GM21367 (cell line): ENCODE measurements around the gene QSER1.
"Not testable (repeated sequence)": the region's sequence is repeated elsewhere in the genome, so short reads cannot be mapped to it uniquely, and the experiment has no call there.

ENCODE experiments used
- ATAC-seq: cut with Tn5 transposase; IDR thresholded peaks from one replicate; pipeline ENCODE4 v1.9.1; 2021; ENCODE audit not compliant: unreplicated experiment

QSER1 gene

GRCh38 chr11:32932196-32932595 is 39.6 kb downstream of the QSER1 start:
- ATAC-seq, result no peak

- ATAC-seq, result no peak
Observed at GRCh38 chr11:32935462-32936029, 42.9 kb downstream of the QSER1 start.

- ATAC-seq, result not testable (repeated sequence)
Observed at GRCh38 chr11:32936178-32936577, 43.6 kb downstream of the QSER1 start.

- not testable (repeated sequence) for ATAC-seq
Observed at GRCh38 chr11:32937283-32937682, 44.7 kb downstream of the QSER1 start.

- no peak for ATAC-seq
Observed at GRCh38 chr11:32939046-32939445, 46.4 kb downstream of the QSER1 start.

- no peak for ATAC-seq
Observed at GRCh38 chr11:32939866-32940265, 47.3 kb downstream of the QSER1 start.

GRCh38 chr11:32940865-32941264 is 48.3 kb downstream of the QSER1 start:
- ATAC-seq, result no peak

- ATAC-seq, result no peak
Observed at GRCh38 chr11:32947978-32948377, 55.4 kb downstream of the QSER1 start.

- ATAC-seq, result no peak
Observed at GRCh38 chr11:32949739-32950138, 57.1 kb downstream of the QSER1 start.

GRCh38 chr11:32952421-32952820 is 59.8 kb downstream of the QSER1 start:
- ATAC-seq, result no peak

- no peak for ATAC-seq
Observed at GRCh38 chr11:32953700-32954099, 61.1 kb downstream of the QSER1 start.

- ATAC-seq, result no peak
Observed at GRCh38 chr11:32960553-32961164, 68.0 kb downstream of the QSER1 start.

GRCh38 chr11:32962016-32962415 is 69.4 kb downstream of the QSER1 start:
- no peak for ATAC-seq

- no peak for ATAC-seq
Observed at GRCh38 chr11:32963721-32964120, 71.1 kb downstream of the QSER1 start.

- ATAC-seq, result no peak
Observed at GRCh38 chr11:32968541-32968940, 75.9 kb downstream of the QSER1 start.

GRCh38 chr11:32972233-32972632 is 79.6 kb downstream of the QSER1 start:
- not testable (repeated sequence) for ATAC-seq

GRCh38 chr11:32972781-32973180 is 80.2 kb downstream of the QSER1 start:
- no peak for ATAC-seq

- ATAC-seq, result no peak
Observed at GRCh38 chr11:32982626-32983025, 90.0 kb downstream of the QSER1 start.

- ATAC-seq, result no peak
Observed at GRCh38 chr11:32983506-32983905, 90.9 kb downstream of the QSER1 start.

- ATAC-seq, result no peak
Observed at GRCh38 chr11:32985600-32985999, 93.0 kb downstream of the QSER1 start.

GRCh38 chr11:32987851-32988250 is 95.2 kb downstream of the QSER1 start:
- ATAC-seq, result no peak

- no peak for ATAC-seq
Observed at GRCh38 chr11:32990481-32990880, 97.9 kb downstream of the QSER1 start.

- ATAC-seq, result no peak
Observed at GRCh38 chr11:32991427-32991826, 98.8 kb downstream of the QSER1 start.
